ENCODE measurements around the gene S100A3. TPM values are rescaled to one million over a fixed set of nuclear protein-coding genes. Genes with fewer than 3 reads are reported as not detected.
"Not testable (repeated sequence)": the region's sequence is repeated elsewhere in the genome, so short reads cannot be mapped to it uniquely, and the experiment has no call there.

Gene S100A3, protein sequence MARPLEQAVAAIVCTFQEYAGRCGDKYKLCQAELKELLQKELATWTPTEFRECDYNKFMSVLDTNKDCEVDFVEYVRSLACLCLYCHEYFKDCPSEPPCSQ
- total RNA-seq, result not detected

- CTCF ChIA-PET, result interaction anchor here (4.2 to 4.7 kb wide), 2 partner anchors 12 to 19 kb away, joined by 17 to 24 read pairs; no protein-coding TSS in a partner anchor
- POLR2A ChIA-PET, result no interaction called here
- DNase-seq, result no peak
- H3K9me3 Mint-ChIP-seq, result no peaks in the 10 kb centered on the region
- H3K4me1 Mint-ChIP-seq, result peaks cover 54% of the 10 kb centered on the region
- H3K36me3 Mint-ChIP-seq (ENCODE audit: low read depth), result peaks cover 16% of the 10 kb centered on the region
- H3K27me3 Mint-ChIP-seq, result no peaks in the 10 kb centered on the region
- H3K4me3 Mint-ChIP-seq, result no peak within 1 kb of the TSS
- H3K27ac Mint-ChIP-seq, result peak within 1 kb of the TSS; percentile 6
These were observed at the start of gene S100A3 for GRCh38 chr1:153548722-153549688. TSS of gene S100A3 (minus strand) at chr1:153549258. CDS start at chr1:153548485, 773 bp downstream.

DNA sequence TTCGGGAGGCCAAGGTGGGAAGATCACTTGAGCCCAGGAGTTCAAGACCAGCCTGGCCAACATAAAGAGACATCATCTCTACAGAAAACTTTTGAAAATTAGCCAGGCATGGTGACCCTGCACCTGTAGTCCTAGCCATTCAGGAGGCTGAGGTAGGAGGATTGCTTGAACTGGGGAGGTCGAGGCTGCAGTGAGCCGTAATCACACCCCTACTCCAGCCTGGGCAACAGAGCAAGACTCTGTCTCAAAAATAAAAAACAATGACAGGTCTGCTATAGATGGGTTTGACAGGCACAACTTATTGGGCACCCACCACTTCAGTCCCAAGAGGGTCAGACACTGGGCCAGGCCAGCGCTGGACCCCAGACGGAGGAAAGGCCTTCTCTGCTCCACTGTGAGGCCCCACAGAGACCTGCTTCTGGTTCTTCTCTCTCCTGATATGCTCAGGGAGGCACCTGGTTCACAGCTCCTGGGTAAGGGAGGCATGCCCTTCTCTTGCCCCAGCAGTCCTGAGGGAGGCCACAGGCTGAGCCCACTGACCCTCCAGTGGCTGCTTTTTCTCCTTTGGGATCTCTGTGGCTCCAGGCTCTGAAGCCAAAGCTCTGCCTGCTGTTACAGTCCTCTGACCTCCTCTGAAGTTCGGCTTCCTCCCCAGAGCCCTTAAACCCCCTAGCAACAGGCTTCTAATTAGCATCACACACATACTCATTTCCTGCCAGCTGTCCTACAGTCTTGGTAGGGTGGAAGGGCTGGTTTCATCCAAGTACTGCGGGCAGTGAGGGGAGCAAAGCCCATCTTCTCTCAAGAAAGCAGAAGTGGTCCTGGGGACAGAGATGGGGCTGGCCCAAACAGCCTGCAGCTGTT, 49.5 kb upstream of the S100A3 start:
- ChIA-PET POLR2A (no interaction called here), CTCF (interaction anchor here (0.8 to 1.2 kb wide), 5 partner anchors 17 to 74 kb away, joined by 3 read pairs; partner anchors contain the start of gene S100A14)
- Mint-ChIP-seq H3K27me3 (no peaks in the 10 kb centered on the region), H3K9me3 (no peaks in the 10 kb centered on the region), H3K27ac (peak overlapping the region; percentile 76), H3K4me3 (no peak overlapping the region), H3K4me1 (peaks cover 27% of the 10 kb centered on the region), H3K36me3 (ENCODE audit: low read depth) (no peaks in the 10 kb centered on the region)
- peak; percentile 33 for DNase-seq

GRCh38 chr1:153597206-153597605, 48.1 kb upstream of the S100A3 start:
- DNase-seq, result no peak
- no peaks in the 10 kb centered on the region for H3K9me3 Mint-ChIP-seq
- peaks cover 20% of the 10 kb centered on the region for H3K4me1 Mint-ChIP-seq
- ChIA-PET CTCF (interaction anchor here (1.2 kb wide), 1 partner anchor 65 kb away, joined by 3 read pairs; no protein-coding TSS in a partner anchor), POLR2A (no interaction called here)
- H3K27ac Mint-ChIP-seq, result no peak overlapping the region
- no peak overlapping the region for H3K4me3 Mint-ChIP-seq
- H3K27me3 Mint-ChIP-seq, result no peaks in the 10 kb centered on the region
- H3K36me3 Mint-ChIP-seq (ENCODE audit: low read depth), result no peaks in the 10 kb centered on the region

- no peak for DNase-seq
- Mint-ChIP-seq H3K36me3 (ENCODE audit: low read depth) (no peaks in the 10 kb centered on the region), H3K4me1 (peaks cover 2% of the 10 kb centered on the region), H3K27ac (no peak overlapping the region), H3K4me3 (no peak overlapping the region), H3K9me3 (no peaks in the 10 kb centered on the region), H3K27me3 (no peaks in the 10 kb centered on the region)
- CTCF ChIA-PET, result interaction anchor here (0.7 to 1.5 kb wide), 6 partner anchors 11 to 82 kb away, joined by 3 to 5 read pairs (median 4); no protein-coding TSS in a partner anchor
- POLR2A ChIA-PET, result no interaction called here
These were observed 43.7 kb upstream of the S100A3 start for GRCh38 chr1:153592748-153593147.

DNA sequence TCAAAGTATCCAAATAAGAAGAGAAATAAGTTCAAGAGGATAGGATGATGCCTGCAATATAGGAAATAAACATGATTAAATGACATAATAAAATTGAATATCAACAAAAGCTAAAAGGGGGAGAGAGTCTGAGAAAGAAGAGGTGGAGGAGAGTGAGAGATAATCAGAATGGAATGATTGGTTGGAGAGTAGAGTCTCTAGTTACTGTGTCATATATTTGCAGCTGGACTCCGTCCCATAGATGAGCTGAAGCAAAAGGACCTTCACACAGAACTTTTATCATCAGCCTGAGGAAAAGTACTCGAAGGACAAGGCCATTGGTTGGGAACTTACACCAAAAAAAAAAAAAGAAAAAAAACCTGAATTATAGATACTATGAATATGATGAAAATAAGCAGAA, 39.4 kb upstream of the S100A3 start:
- no peaks in the 10 kb centered on the region for H3K4me1 Mint-ChIP-seq
- no peaks in the 10 kb centered on the region for H3K36me3 Mint-ChIP-seq (ENCODE audit: low read depth)
- DNase-seq, result no peak
- ChIA-PET POLR2A (no interaction called here), CTCF (interaction anchor here (0.6 to 0.7 kb wide), 2 partner anchors 57 to 105 kb away, joined by 3 read pairs; no protein-coding TSS in a partner anchor)
- no peaks in the 10 kb centered on the region for H3K9me3 Mint-ChIP-seq
- H3K4me3 Mint-ChIP-seq, result no peak overlapping the region
- no peak overlapping the region for H3K27ac Mint-ChIP-seq
- peaks cover 13% of the 10 kb centered on the region for H3K27me3 Mint-ChIP-seq

- DNase-seq; H3K27ac Mint-ChIP-seq; H3K36me3 Mint-ChIP-seq (ENCODE audit: low read depth); H3K4me3 Mint-ChIP-seq; H3K9me3 Mint-ChIP-seq; H3K4me1 Mint-ChIP-seq; POLR2A ChIA-PET: not testable (repeated sequence)
- H3K27me3 Mint-ChIP-seq, result peaks cover 13% of the 10 kb centered on the region
- CTCF ChIA-PET, result interaction anchor here (0.7 to 1.1 kb wide), 2 partner anchors 15 to 106 kb away, joined by 3 read pairs; no protein-coding TSS in a partner anchor
These were observed 39.0 kb upstream of the S100A3 start for GRCh38 chr1:153588033-153588432.

DNA sequence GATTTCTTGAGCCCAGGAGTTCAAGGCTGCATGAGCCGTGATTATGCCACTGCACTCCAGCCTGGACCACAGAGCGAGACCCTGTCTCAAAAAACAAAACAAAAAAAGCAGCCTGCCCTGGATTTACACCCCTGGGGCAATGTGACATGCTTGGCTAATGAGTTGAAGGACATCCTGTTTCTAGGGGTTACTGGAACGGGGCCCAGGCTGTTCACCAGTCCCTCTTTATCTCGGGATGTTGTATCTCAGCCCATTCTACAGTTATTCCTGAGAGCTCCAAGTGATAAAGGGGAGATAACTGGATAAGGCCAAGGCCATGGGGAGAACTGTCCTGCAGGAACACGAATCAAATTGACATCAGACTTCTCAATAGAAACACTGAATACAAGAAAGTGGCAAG, 38.3 kb upstream of the S100A3 start:
- Mint-ChIP-seq H3K27me3 (peaks cover 13% of the 10 kb centered on the region), H3K4me3 (no peak overlapping the region), H3K4me1 (no peaks in the 10 kb centered on the region), H3K27ac (no peak overlapping the region), H3K36me3 (ENCODE audit: low read depth) (no peaks in the 10 kb centered on the region), H3K9me3 (no peaks in the 10 kb centered on the region)
- POLR2A ChIA-PET, result no interaction called here
- DNase-seq, result no peak
- CTCF ChIA-PET, result interaction anchor here (1.1 kb wide), 1 partner anchor 14 kb away, joined by 3 read pairs; no protein-coding TSS in a partner anchor

- H3K36me3 Mint-ChIP-seq (ENCODE audit: low read depth), result no peaks in the 10 kb centered on the region
- no peaks in the 10 kb centered on the region for H3K9me3 Mint-ChIP-seq
- no peak for DNase-seq
- H3K4me3 Mint-ChIP-seq, result no peak overlapping the region
- H3K27ac Mint-ChIP-seq, result no peak overlapping the region
- no peaks in the 10 kb centered on the region for H3K4me1 Mint-ChIP-seq
- ChIA-PET CTCF (interaction anchor here (0.9 kb wide), 1 partner anchor 18 kb away, joined by 3 read pairs; no protein-coding TSS in a partner anchor), POLR2A (no interaction called here)
- H3K27me3 Mint-ChIP-seq, result peaks cover 13% of the 10 kb centered on the region
These were observed 37.3 kb upstream of the S100A3 start for GRCh38 chr1:153586347-153586746.

GRCh38 chr1:153585006-153585405, 35.9 kb upstream of the S100A3 start:
- CTCF ChIA-PET, result interaction anchor here (1.3 kb wide), 1 partner anchor 13 kb away, joined by 3 read pairs; no protein-coding TSS in a partner anchor
- POLR2A ChIA-PET, result no interaction called here
- Mint-ChIP-seq H3K27me3 (peaks cover 13% of the 10 kb centered on the region), H3K27ac (no peak overlapping the region), H3K36me3 (ENCODE audit: low read depth) (no peaks in the 10 kb centered on the region), H3K4me1 (no peaks in the 10 kb centered on the region), H3K4me3 (no peak overlapping the region), H3K9me3 (no peaks in the 10 kb centered on the region)
- DNase-seq, result no peak

- POLR2A ChIA-PET, result no interaction called here
These were observed 34.9 kb upstream of the S100A3 start for GRCh38 chr1:153583976-153584375.

GRCh38 chr1:153583514-153583913, 34.5 kb upstream of the S100A3 start:
- H3K36me3 Mint-ChIP-seq (ENCODE audit: low read depth); CTCF ChIA-PET; H3K4me1 Mint-ChIP-seq; H3K4me3 Mint-ChIP-seq; DNase-seq; POLR2A ChIA-PET; H3K9me3 Mint-ChIP-seq; H3K27ac Mint-ChIP-seq: not testable (repeated sequence)
- peaks cover 22% of the 10 kb centered on the region for H3K27me3 Mint-ChIP-seq

More at GRCh38 chr1:153583976-153584375, 34.9 kb upstream of the S100A3 start:
- Mint-ChIP-seq H3K27me3 (peaks cover 18% of the 10 kb centered on the region), H3K4me3 (no peak overlapping the region), H3K4me1 (no peaks in the 10 kb centered on the region), H3K36me3 (ENCODE audit: low read depth) (no peaks in the 10 kb centered on the region), H3K9me3 (no peaks in the 10 kb centered on the region), H3K27ac (no peak overlapping the region)
- no peak for DNase-seq
- CTCF ChIA-PET, result interaction anchor here (1.3 kb wide), 1 partner anchor 12 kb away, joined by 3 read pairs; no protein-coding TSS in a partner anchor

DNA sequence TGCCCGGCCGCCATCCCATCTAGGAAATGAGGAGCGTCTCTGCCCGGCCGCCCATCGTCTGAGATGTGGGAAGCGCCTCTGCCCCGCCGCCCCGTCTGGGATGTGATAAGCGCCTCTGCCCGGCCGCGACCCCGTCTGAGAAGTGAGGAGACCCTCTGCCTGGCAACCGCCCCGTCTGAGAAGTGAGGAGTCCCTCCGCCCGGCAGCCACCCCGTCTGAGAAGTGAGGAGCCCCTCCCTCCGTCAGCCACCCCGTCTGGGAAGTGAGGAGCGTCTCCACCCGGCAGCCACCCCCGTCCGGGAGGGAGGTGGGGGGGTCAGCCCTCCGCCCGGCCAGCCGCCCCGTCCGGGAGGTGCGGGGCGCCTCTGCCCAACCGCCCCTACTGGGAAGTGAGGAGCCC, 33.8 kb upstream of the S100A3 start:
- H3K36me3 Mint-ChIP-seq (ENCODE audit: low read depth); CTCF ChIA-PET; H3K27ac Mint-ChIP-seq; H3K4me1 Mint-ChIP-seq; H3K9me3 Mint-ChIP-seq; DNase-seq; H3K4me3 Mint-ChIP-seq; POLR2A ChIA-PET: not testable (repeated sequence)
- H3K27me3 Mint-ChIP-seq, result peaks cover 29% of the 10 kb centered on the region
